OCI-LY3 (cell line): ENCODE data around the gene GLRX2.

Experiments used
- CTCF ChIP-seq: fragments of 200-600, 300-600 bp; sonication (generic); IDR thresholded peaks from 2 replicates; pipeline ENCODE4 v1.5.1; 2014; ENCODE audit warnings: antibody characterized with exemption, low read length, low read depth
- EZH2phosphoT487 ChIP-seq: fragments of 200-600 bp; shearing (Covaris generic); IDR thresholded peaks from 2 replicates; pipeline ENCODE4 v1.6.1; 2018; ENCODE audit warnings: antibody characterized with exemption, mixed run types, low read depth

- TF ChIP-seq CTCF (no peak), EZH2phosphoT487 (no peak)
Observed at GRCh38 chr1:193120604-193121166, 15.5 kb upstream of the GLRX2 start.
